HG02642 (cell line): ENCODE measurements around the gene KCNH1.

Experiments
- ATAC-seq: cut with Tn5 transposase; IDR thresholded peaks from one replicate; pipeline ENCODE4 v1.9.1; 2021; ENCODE audit warnings: mild to moderate bottlenecking; ENCODE audit not compliant: unreplicated experiment, poor library complexity

The KCNH1 gene

GRCh38 chr1:210629276-210629675 is 504.7 kb downstream of the KCNH1 start:
- no peak for ATAC-seq

- ATAC-seq = no peak
Observed at GRCh38 chr1:210627755-210628154, 506.2 kb downstream of the KCNH1 start.
